Upper lobe of left lung (tissue), 4 donors: ENCODE results near the gene FOXN3.

ENCODE experiments used
- CTCF ChIP-seq, 6 experiments: fragments of 450-650 bp in 4 of 6; fragments of 200-600 bp in 2 of 6; sonication (generic) in 2 of 6; IDR thresholded peaks; one replicate each; pipeline ENCODE4 v1.5.1; 2016 to 2019; ENCODE audit warnings: antibody characterized with exemption in 6 of 6
- POLR2AphosphoS5 ChIP-seq, 2 donors: sonication (generic); formaldehyde crosslinking; IDR thresholded peaks; one replicate each; pipeline ENCODE4 v1.5.1; 2017; ENCODE audit warnings: antibody characterized with exemption in 2 of 2

- TF ChIP-seq CTCF (IDR thresholded peaks at IDR 0.05), result no peak
- TF ChIP-seq POLR2AphosphoS5 (IDR thresholded peaks at IDR 0.05), result no peak
These were observed 15.3 kb downstream of the FOXN3 start for GRCh38 chr14:89401761-89402160.
